Astrocyte (in vitro differentiated cells and primary cell): ENCODE results near the gene ADCYAP1R1. TPM values are rescaled to one million over a fixed set of nuclear protein-coding genes. Genes with fewer than 3 reads are reported as not detected.

Experiments
- DNase-seq: peaks from one replicate; pipeline ENCODE4 v3.0.0-alpha.2; 2010; ENCODE audit warnings: low read depth
- FAIRE-seq: peaks from 2 replicates; lab custom pipeline; 2011; peaks lifted over from hg19 to GRCh38; lab: Jason Lieb, UNC
- H2AFZ ChIP-seq: 2 replicates; pipeline ENCODE4 v1.6.0; 2012; ENCODE audit warnings: low read depth, low read length, inconsistent platforms
- H3K27ac ChIP-seq: 2 replicates; pipeline ENCODE4 v1.5.1; 2011; ENCODE audit warnings: low read depth, low read length, inconsistent platforms
- H3K27me3 ChIP-seq: 2 replicates; pipeline ENCODE4 v1.6.0; 2011; ENCODE audit warnings: low read length, inconsistent platforms; ENCODE audit not compliant: insufficient read depth
- H3K36me3 ChIP-seq: 2 replicates; pipeline ENCODE4 v1.5.1; 2011; ENCODE audit warnings: low read length, inconsistent platforms; ENCODE audit not compliant: insufficient read depth
- H3K4me1 ChIP-seq: 2 replicates; pipeline ENCODE4 v1.5.1; 2011; ENCODE audit warnings: low read length, inconsistent platforms; ENCODE audit not compliant: insufficient read depth
- H3K4me2 ChIP-seq: 2 replicates; pipeline ENCODE4 v1.6.0; 2012; ENCODE audit warnings: low read length, inconsistent platforms
- H3K4me3 ChIP-seq: 2 replicates; pipeline ENCODE4 v1.5.1; 2011; ENCODE audit warnings: low read depth, mild to moderate bottlenecking, low read length, inconsistent platforms; ENCODE audit not compliant: insufficient read depth
- H3K79me2 ChIP-seq: 2 replicates; pipeline ENCODE4 v1.6.0; 2012; ENCODE audit warnings: mild to moderate bottlenecking, low read length, inconsistent platforms; ENCODE audit not compliant: insufficient read depth
- H3K9ac ChIP-seq: 2 replicates; pipeline ENCODE4 v1.6.0; 2012; ENCODE audit warnings: mild to moderate bottlenecking, low read length, inconsistent platforms
- H3K9me3 ChIP-seq: 2 replicates; pipeline ENCODE4 v1.5.1; 2012; ENCODE audit warnings: low read depth, mild to moderate bottlenecking, low read length, inconsistent platforms; ENCODE audit not compliant: insufficient read depth
- H4K20me1 ChIP-seq: 2 replicates; pipeline ENCODE4 v1.6.0; 2012; ENCODE audit warnings: low read length, inconsistent platforms; ENCODE audit not compliant: insufficient read depth
- H3K27ac Mint-ChIP-seq: one replicate; pipeline ENCODE4 v1.8.0; 2021; ENCODE audit warnings: mild to moderate bottlenecking, mixed read lengths; ENCODE audit not compliant: unreplicated experiment
- H3K27me3 Mint-ChIP-seq: one replicate; pipeline ENCODE4 v1.8.0; 2021; ENCODE audit warnings: low read depth, mixed read lengths; ENCODE audit not compliant: unreplicated experiment
- H3K36me3 Mint-ChIP-seq: one replicate; pipeline ENCODE4 v1.8.0; 2021; ENCODE audit warnings: low read depth, mixed read lengths; ENCODE audit not compliant: unreplicated experiment
- H3K4me1 Mint-ChIP-seq: one replicate; pipeline ENCODE4 v1.8.0; 2021; ENCODE audit warnings: low read depth, mixed read lengths; ENCODE audit not compliant: unreplicated experiment
- H3K4me3 Mint-ChIP-seq: one replicate; pipeline ENCODE4 v1.8.0; 2021; ENCODE audit warnings: mild to moderate bottlenecking, moderate library complexity, mixed read lengths; ENCODE audit not compliant: unreplicated experiment
- H3K9me3 Mint-ChIP-seq: one replicate; pipeline ENCODE4 v1.8.0; 2021; ENCODE audit warnings: mild to moderate bottlenecking, mixed read lengths; ENCODE audit not compliant: unreplicated experiment
- CTCF ChIP-seq: IDR thresholded peaks from 2 replicates; pipeline ENCODE4 v1.5.1; 2011; ENCODE audit warnings: low read depth, mild to moderate bottlenecking, inconsistent platforms, low read length, moderate library complexity; ENCODE audit not compliant: insufficient read depth
- EZH2 ChIP-seq: IDR thresholded peaks from 2 replicates; pipeline ENCODE4 v1.6.1; 2012; ENCODE audit warnings: mild to moderate bottlenecking, low read length, inconsistent platforms; ENCODE audit not compliant: insufficient read depth
- total RNA-seq: library from RNA; stranded (reverse); gene quantifications from 2 replicates; pipeline ENCODE4 v1.2.1, GENCODE V29; 2021

Gene ADCYAP1R1
- total RNA-seq, 1 donor from 2014 or later: 0.05 TPM

- Mint-ChIP-seq H3K4me1 (peaks cover 6% of the 10 kb centered on the region), H3K4me3 (no peak overlapping the region), H3K27ac (no peak overlapping the region), H3K27me3 (peaks cover 31% of the 10 kb centered on the region), H3K36me3 (no peaks in the 10 kb centered on the region), H3K9me3 (no peaks in the 10 kb centered on the region)
- FAIRE-seq (no peak), DNase-seq (no peak)
- H3K9me3 ChIP-seq: no peaks in the 10 kb centered on the region
- no peaks in the 10 kb centered on the region for H3K79me2 ChIP-seq
- TF ChIP-seq CTCF (no peak), EZH2 (no peak)
- H3K27ac ChIP-seq: no peak overlapping the region
- no peak overlapping the region for H2AFZ ChIP-seq
- H3K4me2 ChIP-seq: no peak overlapping the region
- H3K9ac ChIP-seq: no peak overlapping the region
- no peaks in the 10 kb centered on the region for H4K20me1 ChIP-seq
- peaks cover 5% of the 10 kb centered on the region for H3K4me1 ChIP-seq
- peaks cover 8% of the 10 kb centered on the region for H3K27me3 ChIP-seq
- H3K36me3 ChIP-seq: no peaks in the 10 kb centered on the region
- no peak overlapping the region for H3K4me3 ChIP-seq
Observed at GRCh38 chr7:31096877-31097258, 44.8 kb downstream of the ADCYAP1R1 start.

GRCh38 chr7:31098642-31099360, 46.7 kb downstream of the ADCYAP1R1 start:
- FAIRE-seq (no peak), DNase-seq (no peak)
- Histone ChIP-seq H3K4me1 (peaks cover 5% of the 10 kb centered on the region), H3K27me3 (peaks cover 10% of the 10 kb centered on the region), H3K79me2 (no peaks in the 10 kb centered on the region), H3K4me2 (no peak overlapping the region), H3K9ac (no peak overlapping the region), H3K9me3 (no peaks in the 10 kb centered on the region), H4K20me1 (no peaks in the 10 kb centered on the region), H3K4me3 (no peak overlapping the region), H3K27ac (no peak overlapping the region), H3K36me3 (no peaks in the 10 kb centered on the region), H2AFZ (no peak overlapping the region)
- Mint-ChIP-seq H3K9me3 (no peaks in the 10 kb centered on the region), H3K4me1 (peaks cover 6% of the 10 kb centered on the region), H3K4me3 (no peak overlapping the region), H3K36me3 (no peaks in the 10 kb centered on the region), H3K27ac (no peak overlapping the region), H3K27me3 (peaks cover 31% of the 10 kb centered on the region)
- no peak for TF ChIP-seq CTCF
- no peak for TF ChIP-seq EZH2
